ENCODE measurements around the gene TLE3. TPM values are rescaled to one million over a fixed set of nuclear protein-coding genes. Genes with fewer than 3 reads are reported as not detected.
A peak's percentile ranks its signal among the peaks of the same experiment; 100 is the strongest.

Gene TLE3
- total RNA-seq, 2 donors from 2014 or later: 157 to 246 TPM

GRCh38 chr15:70098153-70098460 is 390 bp upstream of the TLE3 start:
- DNase-seq (ENCODE audit: low spot score): no peak
- peaks cover 5% of the 10 kb centered on the region for H3K4me1 ChIP-seq (replicated peaks)
- intact Hi-C loops (cut with DNase I): loop anchor here (10.0 kb wide), 3 partner anchors 367 to 633 kb away; no protein-coding TSS in a partner anchor
- H3K27ac ChIP-seq: peak overlapping the region; percentile 97 to 98
- WGBS: under 1% methylated on average over 7 of the region's 7 CpGs
- no peaks in the 10 kb centered on the region for H3K27me3 ChIP-seq (replicated peaks; ENCODE audit: insufficient read depth)
- H3K9me3 ChIP-seq: no peaks in the 10 kb centered on the region
- no peaks in the 10 kb centered on the region for H3K36me3 ChIP-seq
- TF ChIP-seq POLR2A (IDR thresholded peaks at IDR 0.05) (no peak), CTCF (IDR thresholded peaks at IDR 0.05) (peak in 1 of 4 experiments; percentile 3)
- peak overlapping the region; percentile 95 to 96 for H3K4me3 ChIP-seq

- intact Hi-C loops (cut with DNase I): loop anchor here (2.0 to 10.0 kb wide), 5 partner anchors 34 to 632 kb away; no protein-coding TSS in a partner anchor
- H3K27me3 ChIP-seq (replicated peaks; ENCODE audit: insufficient read depth): no peaks in the 10 kb centered on the region
- H3K4me1 ChIP-seq (replicated peaks): peaks cover 8% of the 10 kb centered on the region
- H3K36me3 ChIP-seq: no peaks in the 10 kb centered on the region
- H3K27ac ChIP-seq: peak overlapping the region; percentile 92 to 97
- H3K4me3 ChIP-seq: peak overlapping the region; percentile 95 to 96
- 0% methylated on average over 27 of the region's 37 CpGs for WGBS
- no peak for DNase-seq (ENCODE audit: low spot score)
- no peaks in the 10 kb centered on the region for H3K9me3 ChIP-seq
- TF ChIP-seq POLR2AphosphoS5 (IDR thresholded peaks at IDR 0.05): no peak
- no peak for TF ChIP-seq CTCF (IDR thresholded peaks at IDR 0.05)
- TF ChIP-seq POLR2A (IDR thresholded peaks at IDR 0.05): no peak
Measured at GRCh38 chr15:70097063-70097320, 725 bp downstream of the TLE3 start.

- TF ChIP-seq POLR2AphosphoS5 (IDR thresholded peaks at IDR 0.05): peak; percentile 39
- TF ChIP-seq POLR2A (IDR thresholded peaks at IDR 0.05): peak; percentile 45
- no peak for TF ChIP-seq CTCF (IDR thresholded peaks at IDR 0.05)
- H3K4me3 ChIP-seq: peak overlapping the region; percentile 95 to 96
- peaks cover 12% of the 10 kb centered on the region for H3K4me1 ChIP-seq (replicated peaks)
- 1% methylated on average over 57 of the region's 75 CpGs for WGBS
- H3K36me3 ChIP-seq: no peaks in the 10 kb centered on the region
- no peaks in the 10 kb centered on the region for H3K27me3 ChIP-seq (replicated peaks; ENCODE audit: insufficient read depth)
- DNase-seq (ENCODE audit: low spot score): peak; percentile 57
- H3K9me3 ChIP-seq: no peaks in the 10 kb centered on the region
- peak overlapping the region; percentile 92 to 97 for H3K27ac ChIP-seq
- intact Hi-C loops (cut with DNase I): loop anchor here (2.0 to 10.0 kb wide), 5 partner anchors 34 to 632 kb away; no protein-coding TSS in a partner anchor
Measured at GRCh38 chr15:70096215-70097062, 1.3 kb downstream of the TLE3 start.

- H3K27ac ChIP-seq: peak overlapping the region; percentile 92 to 97
- no peaks in the 10 kb centered on the region for H3K27me3 ChIP-seq (replicated peaks; ENCODE audit: insufficient read depth)
- H3K9me3 ChIP-seq: no peaks in the 10 kb centered on the region
- peak; percentile 28 for DNase-seq (ENCODE audit: low spot score)
- peak overlapping the region; percentile 95 to 96 for H3K4me3 ChIP-seq
- H3K4me1 ChIP-seq (replicated peaks): peaks cover 14% of the 10 kb centered on the region
- 2% methylated on average over 56 of the region's 66 CpGs for WGBS
- TF ChIP-seq CTCF (IDR thresholded peaks at IDR 0.05) (no peak), POLR2AphosphoS5 (IDR thresholded peaks at IDR 0.05) (no peak), POLR2A (IDR thresholded peaks at IDR 0.05) (no peak)
- intact Hi-C loops (cut with DNase I): loop anchor here (2.0 to 10.0 kb wide), 5 partner anchors 33 to 631 kb away; no protein-coding TSS in a partner anchor
- no peaks in the 10 kb centered on the region for H3K36me3 ChIP-seq
Measured at GRCh38 chr15:70095408-70096214, 2.1 kb downstream of the TLE3 start.

Measured in prostate gland (tissue), 2 donors.